ENCODE data around the gene ADAP2. TPM values are rescaled to one million over a fixed set of nuclear protein-coding genes. Genes with fewer than 3 reads are reported as not detected.

The ADAP2 gene
- total RNA-seq, 1 donor from 2014 or later = 3.4 TPM

Small RNA genes within 50 kb of the gene (small RNA-seq; reads per million reads assigned to genes)
- gene AC138207.3 (ENCODE audit: low replicate concordance) = not detected
- gene RN7SL138P (ENCODE audit: low replicate concordance) = not detected

Other genes starting within 250 kb of the ADAP2 start
- gene CRLF3, start 97.3 kb upstream of the ADAP2 start, total RNA-seq = 10.1 TPM
- gene ATAD5, start 90.0 kb upstream of the ADAP2 start, total RNA-seq = 7.9 TPM
- gene TEFM, start 15.7 kb upstream of the ADAP2 start, total RNA-seq = 11.3 TPM
- gene RNF135, start 49.1 kb downstream of the ADAP2 start, total RNA-seq = 2.2 TPM
- 124 TPM for gene NF1, start 173.0 kb downstream of the ADAP2 start, total RNA-seq

All from temporal lobe (tissue), 2 donors.